Testis (tissue), 2 donors: ENCODE results near the gene MAP1B.

Experiments used
- POLR2A ChIP-seq: fragments of 450-650 bp; IDR thresholded peaks from one replicate; pipeline ENCODE4 v1.6.1; 2017; ENCODE audit warnings: antibody characterized with exemption, mild to moderate bottlenecking, moderate library complexity
- TF ChIP-seq, protein P1 (sequence below), 3 experiments: fragments of 450-650 bp in 2 of 3; fragments of 200-600 bp in 1 of 3; sonication (generic) in 1 of 3; IDR thresholded peaks; one replicate each; pipeline ENCODE4 v1.5.1; 2016 to 2019; ENCODE audit warnings: antibody characterized with exemption in 3 of 3, mild to moderate bottlenecking in 2 of 3, moderate library complexity in 1 of 3

DNA sequence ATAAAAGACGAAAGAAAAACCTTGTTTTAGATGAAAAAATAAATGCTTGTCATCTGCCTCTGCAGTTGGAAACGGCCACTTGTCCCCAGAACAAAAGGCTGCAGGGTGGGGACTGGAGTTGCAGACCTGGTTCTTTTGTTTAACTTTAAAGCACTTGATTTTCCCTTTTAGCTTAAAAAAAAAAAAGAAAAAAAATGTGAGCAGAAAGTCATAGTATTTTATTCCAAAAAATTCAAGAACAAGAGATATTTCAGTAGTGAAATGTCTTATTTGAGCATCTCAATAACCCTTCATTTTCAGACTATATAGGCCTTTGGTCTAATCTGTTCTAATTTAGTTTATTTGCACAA, 1.8 kb downstream of the MAP1B start:
- TF ChIP-seq, protein P1, sequence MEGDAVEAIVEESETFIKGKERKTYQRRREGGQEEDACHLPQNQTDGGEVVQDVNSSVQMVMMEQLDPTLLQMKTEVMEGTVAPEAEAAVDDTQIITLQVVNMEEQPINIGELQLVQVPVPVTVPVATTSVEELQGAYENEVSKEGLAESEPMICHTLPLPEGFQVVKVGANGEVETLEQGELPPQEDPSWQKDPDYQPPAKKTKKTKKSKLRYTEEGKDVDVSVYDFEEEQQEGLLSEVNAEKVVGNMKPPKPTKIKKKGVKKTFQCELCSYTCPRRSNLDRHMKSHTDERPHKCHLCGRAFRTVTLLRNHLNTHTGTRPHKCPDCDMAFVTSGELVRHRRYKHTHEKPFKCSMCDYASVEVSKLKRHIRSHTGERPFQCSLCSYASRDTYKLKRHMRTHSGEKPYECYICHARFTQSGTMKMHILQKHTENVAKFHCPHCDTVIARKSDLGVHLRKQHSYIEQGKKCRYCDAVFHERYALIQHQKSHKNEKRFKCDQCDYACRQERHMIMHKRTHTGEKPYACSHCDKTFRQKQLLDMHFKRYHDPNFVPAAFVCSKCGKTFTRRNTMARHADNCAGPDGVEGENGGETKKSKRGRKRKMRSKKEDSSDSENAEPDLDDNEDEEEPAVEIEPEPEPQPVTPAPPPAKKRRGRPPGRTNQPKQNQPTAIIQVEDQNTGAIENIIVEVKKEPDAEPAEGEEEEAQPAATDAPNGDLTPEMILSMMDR (IDR thresholded peaks at IDR 0.05), result no peak
- no peak for TF ChIP-seq POLR2A
